GM18870 (cell line): ENCODE results near the gene SLC17A9.

ENCODE experiments used
- ATAC-seq: cut with Tn5 transposase; IDR thresholded peaks from one replicate; pipeline ENCODE4 v1.9.1; 2021; ENCODE audit warnings: moderate library complexity; ENCODE audit not compliant: unreplicated experiment

The SLC17A9 gene

GRCh38 chr20:62980380-62980960, 28.0 kb downstream of the SLC17A9 start:
- ATAC-seq, result no peak

- no peak for ATAC-seq
Measured at GRCh38 chr20:62980970-62981369, 28.5 kb downstream of the SLC17A9 start.

GRCh38 chr20:62982124-62983075, 29.9 kb downstream of the SLC17A9 start:
- ATAC-seq, result no peak

GRCh38 chr20:62983210-62983609, 30.7 kb downstream of the SLC17A9 start:
- ATAC-seq, result no peak

- no peak for ATAC-seq
Measured at GRCh38 chr20:62984666-62985443, 32.3 kb downstream of the SLC17A9 start.

GRCh38 chr20:62985444-62985778, 32.9 kb downstream of the SLC17A9 start:
- no peak for ATAC-seq

- ATAC-seq, result no peak
Measured at GRCh38 chr20:62986257-62986800, 33.8 kb downstream of the SLC17A9 start.

GRCh38 chr20:62987114-62987513, 34.6 kb downstream of the SLC17A9 start:
- no peak for ATAC-seq

GRCh38 chr20:62989201-62989601, 36.7 kb downstream of the SLC17A9 start:
- ATAC-seq, result no peak

- no peak for ATAC-seq
Measured at GRCh38 chr20:62990306-62990825, 37.9 kb downstream of the SLC17A9 start.

- no peak for ATAC-seq
Measured at GRCh38 chr20:62991196-62991807, 38.8 kb downstream of the SLC17A9 start.

- ATAC-seq, result no peak
Measured at GRCh38 chr20:62991863-62992262, 39.4 kb downstream of the SLC17A9 start.

- ATAC-seq, result no peak
Measured at GRCh38 chr20:62993856-62994494, 41.5 kb downstream of the SLC17A9 start.

- ATAC-seq, result no peak
Measured at GRCh38 chr20:62994869-62995281, 42.4 kb downstream of the SLC17A9 start.

GRCh38 chr20:62995481-62995880, 43.0 kb downstream of the SLC17A9 start:
- no peak for ATAC-seq

GRCh38 chr20:62995898-62996595, 43.5 kb downstream of the SLC17A9 start:
- ATAC-seq, result no peak

- ATAC-seq, result no peak
Measured at GRCh38 chr20:62996596-62996982, 44.1 kb downstream of the SLC17A9 start.

GRCh38 chr20:62997417-62998035, 45.0 kb downstream of the SLC17A9 start:
- ATAC-seq, result no peak

- ATAC-seq, result no peak
Measured at GRCh38 chr20:62998449-62998848, 45.9 kb downstream of the SLC17A9 start.
